Measurements from ENCODE around the gene ASPSCR1. TPM values are rescaled to one million over a fixed set of nuclear protein-coding genes. Genes with fewer than 3 reads are reported as not detected.

ASPSCR1 gene
- total and polyA plus RNA-seq, 10 of the 15 experiments (the other 5 are each of a cell fraction or from before 2014, with no cell fraction given) = 1.5 to 48.4 (median 25.4) TPM

DNA sequence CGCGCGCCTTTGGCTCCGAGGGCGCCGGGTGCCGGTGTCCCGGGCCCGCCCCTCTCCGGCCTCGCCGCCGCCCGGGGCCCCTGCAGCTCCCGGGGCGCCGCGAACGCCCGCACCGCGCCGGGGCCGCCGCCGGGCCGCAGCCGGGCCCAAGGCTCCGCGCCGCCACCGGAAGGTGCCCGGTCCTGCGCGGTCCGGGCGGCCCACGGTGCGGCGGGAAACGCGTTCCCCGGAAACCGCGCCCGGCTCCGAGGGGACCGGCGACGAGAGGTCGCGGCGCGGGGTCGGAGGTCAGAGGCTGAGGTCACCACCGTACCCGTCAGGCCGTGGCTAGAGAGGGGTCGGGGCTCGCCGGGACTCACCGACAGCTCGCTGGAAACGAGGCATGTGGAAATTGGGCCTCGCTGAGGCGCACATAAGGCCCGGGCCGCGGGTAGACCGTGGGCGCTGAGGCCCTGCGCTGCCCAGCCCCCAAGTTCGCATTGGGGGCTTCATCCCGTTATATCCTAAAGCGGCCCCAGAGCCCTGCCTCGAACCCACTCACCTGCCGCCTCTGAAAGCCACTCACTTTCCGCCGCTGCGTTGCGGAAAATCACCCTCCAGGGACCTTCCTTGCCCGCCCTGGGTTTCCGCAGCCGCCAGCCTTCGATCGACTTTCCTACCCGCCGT is 88.3 kb downstream of the ASPSCR1 start, which contains the start of gene DUS1L:
DUS1L (minus strand) TSS at position 167 of the 666 bp plus-strand sequence. CDS start 745 bp downstream, outside the sequence.
- Histone ChIP-seq H3K4me3 (peak within 1 kb of the TSS; percentile 90), H4K20me1 (ENCODE audit: control insufficient read depth, insufficient read depth) (no peaks in the 10 kb centered on the region), H3K79me2 (ENCODE audit: control insufficient read depth, insufficient read depth, low read length) (peaks cover 20% of the 10 kb centered on the region), H3K4me1 (ENCODE audit: control insufficient read depth, insufficient read depth, low read length) (peaks cover 8% of the 10 kb centered on the region), H3K4me2 (ENCODE audit: control insufficient read depth, insufficient read depth) (peak within 1 kb of the TSS; percentile 82), H2AFZ (ENCODE audit: control insufficient read depth, low read depth, low read length) (peak within 1 kb of the TSS; percentile 85), H3K27ac (ENCODE audit: control insufficient read depth, insufficient read depth) (peak within 1 kb of the TSS; percentile 65), H3K27me3 (replicated peaks in 1 of 2; ENCODE audit: control insufficient read depth in 2 of 2, insufficient read depth in 2 of 2, low read length in 1 of 2) (no peaks in the 10 kb centered on the region), H3K9me3 (replicated peaks; ENCODE audit: control insufficient read depth, insufficient read depth, low read length) (no peaks in the 10 kb centered on the region), H3K36me3 (ENCODE audit: control insufficient read depth in 2 of 2, insufficient read depth in 2 of 2, low read length in 1 of 2) (peaks cover 3 to 4% of the 10 kb centered on the region in 2 experiments; a peak in 3 of 4 replicates), H3K9ac (ENCODE audit: control insufficient read depth, insufficient read depth, low read length) (peak within 1 kb of the TSS; percentile 90)
- FAIRE-seq (peak; percentile 56), DNase-seq (ENCODE audit: low read depth, low spot score) (no peak), ATAC-seq (peak; percentile 75)
- TSS peak; percentile 93 for BruUV-seq (replicated peaks)
- ChIA-PET SMC1A (ENCODE audit: uncharacterized antibody, unreplicated experiment) (interaction anchor here (2.2 kb wide), 1 partner anchor 28 kb away, joined by 5 read pairs; the partner anchor contains the start of gene DCXR), RAD21 (ENCODE audit: unreplicated experiment) (no interaction called here), POLR2A (interaction anchor here (0.6 to 1.5 kb wide), 5 partner anchors 10 to 66 kb away, joined by 3 to 8 read pairs (median 4); partner anchors contain the start of genes DCXR and FASN), CTCF (interaction anchor here (1.0 kb wide), 2 partner anchors 28 to 31 kb away, joined by 3 to 5 read pairs; partner anchors contain the start of gene DCXR)
- in situ Hi-C loops (cut with MboI) (no loop called here), intact Hi-C loops (cut with micrococcal nuclease; ENCODE audit: unreplicated experiment) (no loop called here)
- WGBS (ENCODE audit: insufficient coverage, insufficient replicate concordance, low lambda C conversion rate, missing lambda C conversion rate) = 11% methylated on average over 69 of the region's 88 CpGs
- TF ChIP-seq KAT2A (conservative IDR thresholded peaks at IDR 0.05; ENCODE audit: control insufficient read depth, low read depth, low read length) = no peak
- no peak for TF ChIP-seq FOS (IDR thresholded peaks at IDR 0.05; ENCODE audit: borderline replicate concordance, extremely low read depth, insufficient read length)
- TF ChIP-seq, protein P1, sequence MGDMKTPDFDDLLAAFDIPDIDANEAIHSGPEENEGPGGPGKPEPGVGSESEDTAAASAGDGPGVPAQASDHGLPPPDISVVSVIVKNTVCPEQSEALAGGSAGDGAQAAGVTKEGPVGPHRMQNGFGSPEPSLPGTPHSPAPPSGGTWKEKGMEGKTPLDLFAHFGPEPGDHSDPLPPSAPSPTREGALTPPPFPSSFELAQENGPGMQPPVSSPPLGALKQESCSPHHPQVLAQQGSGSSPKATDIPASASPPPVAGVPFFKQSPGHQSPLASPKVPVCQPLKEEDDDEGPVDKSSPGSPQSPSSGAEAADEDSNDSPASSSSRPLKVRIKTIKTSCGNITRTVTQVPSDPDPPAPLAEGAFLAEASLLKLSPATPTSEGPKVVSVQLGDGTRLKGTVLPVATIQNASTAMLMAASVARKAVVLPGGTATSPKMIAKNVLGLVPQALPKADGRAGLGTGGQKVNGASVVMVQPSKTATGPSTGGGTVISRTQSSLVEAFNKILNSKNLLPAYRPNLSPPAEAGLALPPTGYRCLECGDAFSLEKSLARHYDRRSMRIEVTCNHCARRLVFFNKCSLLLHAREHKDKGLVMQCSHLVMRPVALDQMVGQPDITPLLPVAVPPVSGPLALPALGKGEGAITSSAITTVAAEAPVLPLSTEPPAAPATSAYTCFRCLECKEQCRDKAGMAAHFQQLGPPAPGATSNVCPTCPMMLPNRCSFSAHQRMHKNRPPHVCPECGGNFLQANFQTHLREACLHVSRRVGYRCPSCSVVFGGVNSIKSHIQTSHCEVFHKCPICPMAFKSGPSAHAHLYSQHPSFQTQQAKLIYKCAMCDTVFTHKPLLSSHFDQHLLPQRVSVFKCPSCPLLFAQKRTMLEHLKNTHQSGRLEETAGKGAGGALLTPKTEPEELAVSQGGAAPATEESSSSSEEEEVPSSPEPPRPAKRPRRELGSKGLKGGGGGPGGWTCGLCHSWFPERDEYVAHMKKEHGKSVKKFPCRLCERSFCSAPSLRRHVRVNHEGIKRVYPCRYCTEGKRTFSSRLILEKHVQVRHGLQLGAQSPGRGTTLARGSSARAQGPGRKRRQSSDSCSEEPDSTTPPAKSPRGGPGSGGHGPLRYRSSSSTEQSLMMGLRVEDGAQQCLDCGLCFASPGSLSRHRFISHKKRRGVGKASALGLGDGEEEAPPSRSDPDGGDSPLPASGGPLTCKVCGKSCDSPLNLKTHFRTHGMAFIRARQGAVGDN (IDR thresholded peaks at IDR 0.05) = peak; percentile 97
- TF ChIP-seq NRF1 (conservative IDR thresholded peaks at IDR 0.05; ENCODE audit: low read depth, low read length) = no peak
- no peak for TF ChIP-seq ATF7 (IDR thresholded peaks at IDR 0.05; ENCODE audit: low read depth)
- TF ChIP-seq ZNF274 (IDR thresholded peaks at IDR 0.05; ENCODE audit: insufficient read depth, insufficient read length) = no peak
- peak; percentile 90; the same call in 1 of the 2 replicates for TF ChIP-seq RB1 (IDR thresholded peaks at IDR 0.05; ENCODE audit: borderline replicate concordance)
- peak; percentile 81 for TF ChIP-seq ZNF24 (IDR thresholded peaks at IDR 0.05)
- TF ChIP-seq MTA3 (IDR thresholded peaks at IDR 0.05; ENCODE audit: borderline replicate concordance, low read length) = no peak
- TF ChIP-seq, protein P2, sequence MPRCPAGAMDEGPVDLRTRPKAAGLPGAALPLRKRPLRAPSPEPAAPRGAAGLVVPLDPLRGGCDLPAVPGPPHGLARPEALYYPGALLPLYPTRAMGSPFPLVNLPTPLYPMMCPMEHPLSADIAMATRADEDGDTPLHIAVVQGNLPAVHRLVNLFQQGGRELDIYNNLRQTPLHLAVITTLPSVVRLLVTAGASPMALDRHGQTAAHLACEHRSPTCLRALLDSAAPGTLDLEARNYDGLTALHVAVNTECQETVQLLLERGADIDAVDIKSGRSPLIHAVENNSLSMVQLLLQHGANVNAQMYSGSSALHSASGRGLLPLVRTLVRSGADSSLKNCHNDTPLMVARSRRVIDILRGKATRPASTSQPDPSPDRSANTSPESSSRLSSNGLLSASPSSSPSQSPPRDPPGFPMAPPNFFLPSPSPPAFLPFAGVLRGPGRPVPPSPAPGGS (IDR thresholded peaks at IDR 0.05; ENCODE audit: borderline replicate concordance, insufficient read depth, low read depth, low read length, poor library complexity, severe bottlenecking) = no peak
- TF ChIP-seq STAT3 (IDR thresholded peaks at IDR 0.05; ENCODE audit: low read depth, low read length) = no peak
- no peak for TF ChIP-seq RBBP5 (conservative IDR thresholded peaks at IDR 0.05)
- no peak; the same call in 1 of the 2 replicates for TF ChIP-seq SMC3 (IDR thresholded peaks at IDR 0.05; ENCODE audit: borderline replicate concordance, low read length)
- TF ChIP-seq, protein P3, sequence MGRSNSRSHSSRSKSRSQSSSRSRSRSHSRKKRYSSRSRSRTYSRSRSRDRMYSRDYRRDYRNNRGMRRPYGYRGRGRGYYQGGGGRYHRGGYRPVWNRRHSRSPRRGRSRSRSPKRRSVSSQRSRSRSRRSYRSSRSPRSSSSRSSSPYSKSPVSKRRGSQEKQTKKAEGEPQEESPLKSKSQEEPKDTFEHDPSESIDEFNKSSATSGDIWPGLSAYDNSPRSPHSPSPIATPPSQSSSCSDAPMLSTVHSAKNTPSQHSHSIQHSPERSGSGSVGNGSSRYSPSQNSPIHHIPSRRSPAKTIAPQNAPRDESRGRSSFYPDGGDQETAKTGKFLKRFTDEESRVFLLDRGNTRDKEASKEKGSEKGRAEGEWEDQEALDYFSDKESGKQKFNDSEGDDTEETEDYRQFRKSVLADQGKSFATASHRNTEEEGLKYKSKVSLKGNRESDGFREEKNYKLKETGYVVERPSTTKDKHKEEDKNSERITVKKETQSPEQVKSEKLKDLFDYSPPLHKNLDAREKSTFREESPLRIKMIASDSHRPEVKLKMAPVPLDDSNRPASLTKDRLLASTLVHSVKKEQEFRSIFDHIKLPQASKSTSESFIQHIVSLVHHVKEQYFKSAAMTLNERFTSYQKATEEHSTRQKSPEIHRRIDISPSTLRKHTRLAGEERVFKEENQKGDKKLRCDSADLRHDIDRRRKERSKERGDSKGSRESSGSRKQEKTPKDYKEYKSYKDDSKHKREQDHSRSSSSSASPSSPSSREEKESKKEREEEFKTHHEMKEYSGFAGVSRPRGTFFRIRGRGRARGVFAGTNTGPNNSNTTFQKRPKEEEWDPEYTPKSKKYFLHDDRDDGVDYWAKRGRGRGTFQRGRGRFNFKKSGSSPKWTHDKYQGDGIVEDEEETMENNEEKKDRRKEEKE (IDR thresholded peaks at IDR 0.05) = no peak
- TF ChIP-seq SIN3A (IDR thresholded peaks at IDR 0.05; ENCODE audit: low read depth, low read length) = 0 out of 2 replicates have a peak, but pooled peaks have one; percentile 22
- peak; percentile 100 for TF ChIP-seq NR2F1 (conservative IDR thresholded peaks at IDR 0.05)
